ENCODE data around the gene TSR3.

DNA sequence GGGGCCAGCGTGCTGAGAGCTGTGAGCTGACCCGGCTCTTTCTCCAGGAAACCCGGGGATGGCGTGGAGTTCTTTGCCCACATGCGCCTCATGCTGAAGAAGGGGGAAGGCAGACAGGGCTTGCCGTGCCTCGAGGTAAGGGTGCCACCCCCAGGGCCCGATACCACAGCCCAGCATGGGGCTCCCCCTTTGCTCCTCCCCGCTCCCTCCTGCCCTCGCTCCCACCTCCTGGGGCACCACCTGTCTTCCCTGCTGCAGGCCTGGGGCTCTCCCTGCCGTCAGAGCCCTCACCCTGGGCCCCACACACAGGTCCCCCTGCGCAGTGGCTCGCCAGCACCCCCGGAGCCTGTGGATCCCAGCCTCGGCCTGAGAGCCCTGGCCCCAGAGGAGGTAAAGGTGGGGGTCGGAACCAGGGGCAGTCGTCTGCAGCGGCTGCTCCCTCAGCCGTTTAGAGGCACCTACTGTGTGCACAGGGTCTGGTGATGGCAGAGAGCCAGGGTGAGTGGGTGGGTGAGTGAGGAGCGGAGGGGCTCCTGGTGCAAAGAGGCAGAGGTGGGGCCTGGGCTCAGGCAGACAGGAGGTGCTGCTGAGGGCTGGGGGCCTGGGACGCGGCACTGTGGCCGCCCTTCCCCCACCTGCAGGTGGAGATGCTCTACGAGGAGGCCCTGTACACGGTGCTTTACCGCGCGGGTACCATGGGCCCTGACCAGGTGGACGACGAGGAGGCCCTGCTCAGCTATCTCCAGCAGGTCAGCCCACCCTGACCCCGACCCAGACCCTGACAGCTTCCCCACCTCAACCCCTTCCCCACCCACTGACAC lies 12.6 kb downstream of the TSR3 start:
- no peak for TF ChIP-seq EZH2 (IDR thresholded peaks at IDR 0.05; ENCODE audit: insufficient read depth, poor library complexity, severe bottlenecking)
- no peak for TF ChIP-seq EZH2phosphoT487 (IDR thresholded peaks at IDR 0.05; ENCODE audit: insufficient read depth, low read depth)

Data from GM23248 (cell line).